Measurements from ENCODE around the gene SOX5.

- TF ChIP-seq CTCF (IDR thresholded peaks at IDR 0.05) (no peak), POLR2A (IDR thresholded peaks at IDR 0.05) (no peak)
Measured at GRCh38 chr12:23944067-23944466, 5.4 kb downstream of the SOX5 start.

Data from heart left ventricle (tissue), 13 donors.